K562 (cell line): ENCODE data around the gene MGST3. TPM values are rescaled to one million over a fixed set of nuclear protein-coding genes. Genes with fewer than 3 reads are reported as not detected.

ENCODE experiments used
- CREM ChIP-seq: IDR thresholded peaks from 2 replicates; pipeline ENCODE4 v1.6.1; 2014; ENCODE audit warnings: antibody characterized with exemption, low read depth
- DNMT1 ChIP-seq: fragments of 450-650 bp; IDR thresholded peaks from 2 replicates; pipeline ENCODE4 v1.6.1; 2016; ENCODE audit warnings: antibody characterized with exemption, mild to moderate bottlenecking
- EP300 ChIP-seq: IDR thresholded peaks from 2 replicates; pipeline ENCODE4 v1.6.1; 2012; ENCODE audit warnings: low read length, improper control_type of control experiment
- ESRRB ChIP-seq: fragments of 250-450 bp; sonication (Bioruptor Pico); IDR thresholded peaks from 2 replicates; pipeline ENCODE4 v1.5.0; 2020; ENCODE audit warnings: mild to moderate bottlenecking, moderate library complexity, borderline replicate concordance
- MEF2D ChIP-seq: conservative IDR thresholded peaks from 2 replicates; pipeline ENCODE4 v1.6.1; 2016; ENCODE audit warnings: low read depth, missing genetic modification characterization, missing compliant biosample characterization
- PCBP1 ChIP-seq: fragments of 200-400 bp; formaldehyde crosslinking; IDR thresholded peaks from 2 replicates; pipeline ENCODE4 v1.6.1; 2018; ENCODE audit warnings: mild to moderate bottlenecking, low read depth, low read length; ENCODE audit not compliant: poor library complexity, severe bottlenecking
- SPI1 ChIP-seq: IDR thresholded peaks from 2 replicates; pipeline ENCODE4 v1.6.1; 2011; ENCODE audit warnings: low read depth, low read length, control low read depth, borderline replicate concordance
- XRCC3 ChIP-seq: fragments of 450-650 bp; IDR thresholded peaks from 2 replicates; pipeline ENCODE4 v1.6.1; 2017; ENCODE audit warnings: mild to moderate bottlenecking, moderate library complexity
- ZNF133 ChIP-seq: fragments of 250-450 bp; sonication (Bioruptor Pico); IDR thresholded peaks from 2 replicates; pipeline ENCODE4 v1.4.0; 2020; ENCODE audit warnings: mild to moderate bottlenecking
- ZNF57 ChIP-seq: fragments of 450-650 bp; formaldehyde crosslinking; IDR thresholded peaks from 2 replicates; pipeline ENCODE4 v1.4.0; 2020; ENCODE audit warnings: mild to moderate bottlenecking, moderate library complexity
- ZNF75A ChIP-seq: fragments of 450-650 bp; formaldehyde crosslinking; IDR thresholded peaks from 2 replicates; pipeline ENCODE4 v1.4.0; 2020; ENCODE audit warnings: mild to moderate bottlenecking
- polyA plus RNA-seq, 8 experiments: library from polyadenylated mRNA; depleted of rRNA in 4 of 8; stranded (reverse) in 5 of 8; unstranded in 3 of 8; fragments of >200 nt; fragmentation: Nextera tagmentation in 2 of 8; fragmentation: Illumina TruSeq in 1 of 8; extraction: Ambion mirVana in 2 of 8; extraction: Trizol in 1 of 8; gene quantifications; 2 replicates each; pipeline versions ENCODE4 v1.2.1 to v1.2.3, GENCODE V29; 2011 to 2014; ENCODE audit warnings: inconsistent platforms in 1 of 8, missing spikeins in 1 of 8
- total RNA-seq, 7 experiments: library from RNA; depleted of rRNA in 6 of 7; stranded (reverse); fragments of >200 nt in 6 of 7; fragmentation: Illumina TruSeq in 2 of 7; extraction: Trizol in 2 of 7; gene quantifications; 2 replicates each; pipeline versions ENCODE4 v1.2.1 to v1.2.3, GENCODE V29; 2011 to 2021; ENCODE audit warnings: low replicate concordance in 1 of 7
- TF ChIP-seq, protein P1 (sequence below): fragments of 450-650 bp; IDR thresholded peaks from 2 replicates; pipeline ENCODE4 v1.6.1; 2016; ENCODE audit warnings: mild to moderate bottlenecking
- TF ChIP-seq, protein P2 (sequence below): fragments of 250-450 bp; sonication (Bioruptor Pico); IDR thresholded peaks from 2 replicates; pipeline ENCODE4 v1.5.0; 2021; ENCODE audit warnings: mild to moderate bottlenecking, moderate library complexity
- TF ChIP-seq, protein P3 (sequence below): sonication (generic); formaldehyde crosslinking; IDR thresholded peaks from 2 replicates; pipeline ENCODE4 v1.9.0; 2022; ENCODE audit warnings: mild to moderate bottlenecking, missing genetic modification reagents
- TF ChIP-seq, protein P4 (sequence below), 2 experiments: fragments of 450-650 bp in 1 of 2; sonication (generic) in 1 of 2; formaldehyde crosslinking in 1 of 2; IDR thresholded peaks in 1 of 2; conservative IDR thresholded peaks in 1 of 2; 2 replicates each; pipeline versions ENCODE4 v1.6.1 to v1.8.1; 2016 to 2023; ENCODE audit warnings: mild to moderate bottlenecking in 2 of 2, moderate library complexity in 2 of 2, inconsistent platforms in 1 of 2, missing genetic modification reagents in 1 of 2
- TF ChIP-seq, protein P5 (sequence below): fragments of 250-450 bp; sonication (Bioruptor Pico); IDR thresholded peaks from 2 replicates; pipeline ENCODE4 v1.8.0; 2022; ENCODE audit warnings: inconsistent platforms

Gene MGST3
- total and polyA plus RNA-seq, 9 of the 15 experiments (the other 6 are each of a cell fraction or from before 2014, with no cell fraction given) = 70.7 to 287 (median 105) TPM

DNA sequence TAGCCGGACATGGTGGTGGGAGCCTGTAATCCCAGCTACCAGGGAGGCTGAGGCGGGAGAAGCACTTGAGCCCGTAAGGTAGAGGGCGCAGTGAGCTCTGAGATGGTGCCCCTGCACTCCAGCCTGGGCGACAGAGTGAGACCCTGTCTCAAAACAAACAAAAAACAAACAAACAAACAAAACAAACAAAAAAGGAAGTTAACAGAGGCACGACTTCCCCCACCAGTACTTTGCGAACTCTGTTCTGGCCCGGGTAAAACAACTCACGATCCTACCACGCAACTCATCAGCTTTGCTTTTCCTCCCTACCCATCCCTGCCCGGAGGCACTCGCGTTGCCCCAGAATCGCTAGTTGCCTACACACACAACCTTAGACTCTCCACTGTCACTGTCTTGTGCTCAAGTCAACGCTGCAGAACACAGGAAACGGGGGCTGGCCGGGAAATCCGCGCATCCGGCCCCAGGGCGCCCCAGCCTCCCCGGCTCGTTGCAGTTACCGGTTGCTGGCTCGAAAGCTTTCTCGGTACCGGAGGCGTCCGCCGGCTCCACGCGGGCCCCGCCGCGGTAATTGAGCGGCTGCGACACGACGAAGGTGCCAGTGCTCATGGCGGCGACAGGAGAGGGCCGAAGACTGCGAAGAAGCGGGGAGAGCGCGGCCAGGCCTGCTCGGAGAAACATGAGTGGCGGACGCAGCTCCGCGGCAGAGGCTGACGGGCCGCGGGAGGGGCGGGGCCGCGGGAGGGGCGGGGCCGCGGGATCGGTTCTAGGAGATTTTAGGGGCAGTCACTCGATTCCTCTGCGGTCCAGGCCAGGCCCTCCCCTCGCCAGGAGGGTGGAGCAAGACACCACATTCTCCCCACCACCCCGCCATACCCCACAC, 67.1 kb downstream of the MGST3 start, which contains the start of gene ALDH9A1 (continued):
- TF ChIP-seq, protein P1, sequence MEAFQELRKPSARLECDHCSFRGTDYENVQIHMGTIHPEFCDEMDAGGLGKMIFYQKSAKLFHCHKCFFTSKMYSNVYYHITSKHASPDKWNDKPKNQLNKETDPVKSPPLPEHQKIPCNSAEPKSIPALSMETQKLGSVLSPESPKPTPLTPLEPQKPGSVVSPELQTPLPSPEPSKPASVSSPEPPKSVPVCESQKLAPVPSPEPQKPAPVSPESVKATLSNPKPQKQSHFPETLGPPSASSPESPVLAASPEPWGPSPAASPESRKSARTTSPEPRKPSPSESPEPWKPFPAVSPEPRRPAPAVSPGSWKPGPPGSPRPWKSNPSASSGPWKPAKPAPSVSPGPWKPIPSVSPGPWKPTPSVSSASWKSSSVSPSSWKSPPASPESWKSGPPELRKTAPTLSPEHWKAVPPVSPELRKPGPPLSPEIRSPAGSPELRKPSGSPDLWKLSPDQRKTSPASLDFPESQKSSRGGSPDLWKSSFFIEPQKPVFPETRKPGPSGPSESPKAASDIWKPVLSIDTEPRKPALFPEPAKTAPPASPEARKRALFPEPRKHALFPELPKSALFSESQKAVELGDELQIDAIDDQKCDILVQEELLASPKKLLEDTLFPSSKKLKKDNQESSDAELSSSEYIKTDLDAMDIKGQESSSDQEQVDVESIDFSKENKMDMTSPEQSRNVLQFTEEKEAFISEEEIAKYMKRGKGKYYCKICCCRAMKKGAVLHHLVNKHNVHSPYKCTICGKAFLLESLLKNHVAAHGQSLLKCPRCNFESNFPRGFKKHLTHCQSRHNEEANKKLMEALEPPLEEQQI = peak; percentile 43; the same call in 1 of the 2 replicates
- no peak; the same call in 1 of the 2 replicates for TF ChIP-seq XRCC3
- no peak for TF ChIP-seq ESRRB (CRISPR knock-in tag)
- TF ChIP-seq MEF2D (tag) = no peak; the same call in 1 of the 2 replicates
- TF ChIP-seq, protein P2, sequence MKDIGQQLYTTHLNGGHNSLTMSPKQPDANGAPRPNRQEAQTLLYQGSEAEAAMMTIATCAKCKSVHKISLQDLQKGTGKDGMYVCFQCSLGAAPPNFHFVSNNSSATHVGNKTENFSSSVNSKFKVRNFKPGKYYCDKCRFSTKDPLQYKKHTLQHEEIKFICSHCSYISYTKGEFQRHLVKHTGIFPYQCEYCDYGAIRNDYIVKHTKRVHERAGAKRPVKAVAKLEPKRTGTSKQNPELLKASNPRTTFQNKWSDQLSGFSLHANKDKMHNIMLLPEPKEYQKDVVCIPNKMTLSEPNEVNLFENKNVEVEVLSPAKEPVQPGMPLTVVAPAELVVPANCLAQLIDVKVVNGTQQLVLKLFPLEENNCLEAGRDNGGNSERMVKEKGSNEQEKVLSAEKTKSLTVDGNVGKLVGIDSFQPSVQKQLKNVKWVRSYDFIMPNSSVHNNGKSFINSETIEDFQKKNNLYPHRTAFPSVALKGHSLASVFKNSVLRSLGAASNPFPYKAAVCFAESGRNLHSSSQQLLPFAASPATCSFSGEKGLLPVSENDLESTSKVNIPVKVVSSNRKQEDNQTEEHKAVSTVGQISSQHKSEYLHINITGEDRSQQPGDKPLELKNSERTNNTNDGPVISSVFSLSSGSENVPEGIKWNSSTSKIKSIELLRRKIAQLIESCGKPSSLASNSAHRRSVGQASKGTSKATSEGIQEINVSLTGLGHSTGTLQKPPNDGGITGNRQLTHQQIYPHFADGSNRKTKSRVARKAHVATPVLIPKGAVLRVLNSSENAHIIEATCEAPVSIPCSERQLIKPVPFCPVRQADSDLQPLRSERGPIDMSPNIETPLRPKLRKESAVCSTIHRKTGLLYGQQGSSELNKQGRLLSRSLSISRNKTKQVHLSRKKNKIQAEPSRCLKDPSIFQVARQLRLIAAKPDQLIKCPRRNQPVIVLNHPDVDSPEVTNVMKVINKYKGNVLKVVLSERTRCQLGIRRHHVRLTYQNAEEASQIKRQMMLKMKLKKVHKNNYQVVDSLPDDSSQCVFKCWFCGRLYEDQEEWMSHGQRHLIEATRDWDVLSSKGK (CRISPR knock-in tag) = no peak
- TF ChIP-seq ZNF133 (CRISPR knock-in tag) = no peak
- TF ChIP-seq DNMT1 = no peak
- TF ChIP-seq, protein P3, sequence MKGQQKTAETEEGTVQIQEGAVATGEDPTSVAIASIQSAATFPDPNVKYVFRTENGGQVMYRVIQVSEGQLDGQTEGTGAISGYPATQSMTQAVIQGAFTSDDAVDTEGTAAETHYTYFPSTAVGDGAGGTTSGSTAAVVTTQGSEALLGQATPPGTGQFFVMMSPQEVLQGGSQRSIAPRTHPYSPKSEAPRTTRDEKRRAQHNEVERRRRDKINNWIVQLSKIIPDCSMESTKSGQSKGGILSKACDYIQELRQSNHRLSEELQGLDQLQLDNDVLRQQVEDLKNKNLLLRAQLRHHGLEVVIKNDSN = no peak
- TF ChIP-seq, protein P4, sequence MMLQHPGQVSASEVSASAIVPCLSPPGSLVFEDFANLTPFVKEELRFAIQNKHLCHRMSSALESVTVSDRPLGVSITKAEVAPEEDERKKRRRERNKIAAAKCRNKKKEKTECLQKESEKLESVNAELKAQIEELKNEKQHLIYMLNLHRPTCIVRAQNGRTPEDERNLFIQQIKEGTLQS (IDR thresholded peaks at IDR 0.05) = no peak
- TF ChIP-seq, protein P4 (CRISPR knock-in tag; conservative IDR thresholded peaks at IDR 0.05) = peak; percentile 56; the same call in 1 of the 2 replicates
- TF ChIP-seq PCBP1 = no peak
- no peak for TF ChIP-seq ZNF75A (CRISPR knock-in tag)
- no peak for TF ChIP-seq EP300
- TF ChIP-seq SPI1 = no peak
- TF ChIP-seq ZNF57 (CRISPR knock-in tag) = no peak
- 0 out of 2 replicates have a peak, but pooled peaks have one; percentile 17 for TF ChIP-seq CREM
- TF ChIP-seq, protein P5, sequence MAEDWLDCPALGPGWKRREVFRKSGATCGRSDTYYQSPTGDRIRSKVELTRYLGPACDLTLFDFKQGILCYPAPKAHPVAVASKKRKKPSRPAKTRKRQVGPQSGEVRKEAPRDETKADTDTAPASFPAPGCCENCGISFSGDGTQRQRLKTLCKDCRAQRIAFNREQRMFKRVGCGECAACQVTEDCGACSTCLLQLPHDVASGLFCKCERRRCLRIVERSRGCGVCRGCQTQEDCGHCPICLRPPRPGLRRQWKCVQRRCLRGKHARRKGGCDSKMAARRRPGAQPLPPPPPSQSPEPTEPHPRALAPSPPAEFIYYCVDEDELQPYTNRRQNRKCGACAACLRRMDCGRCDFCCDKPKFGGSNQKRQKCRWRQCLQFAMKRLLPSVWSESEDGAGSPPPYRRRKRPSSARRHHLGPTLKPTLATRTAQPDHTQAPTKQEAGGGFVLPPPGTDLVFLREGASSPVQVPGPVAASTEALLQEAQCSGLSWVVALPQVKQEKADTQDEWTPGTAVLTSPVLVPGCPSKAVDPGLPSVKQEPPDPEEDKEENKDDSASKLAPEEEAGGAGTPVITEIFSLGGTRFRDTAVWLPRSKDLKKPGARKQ (CRISPR knock-in tag) = no peak
